Colonic mucosa (tissue), 4 donors: ENCODE results near the gene MYBL2. TPM values are rescaled to one million over a fixed set of nuclear protein-coding genes. Genes with fewer than 3 reads are reported as not detected.

Experiments used
- DNase-seq: peaks from one replicate; pipeline ENCODE4 v3.0.0-alpha.2; 2020
- H3K27ac ChIP-seq: fragments of 200-600 bp; one replicate; pipeline ENCODE4 v1.8.0; 2021
- H3K27me3 ChIP-seq: fragments of 200-600 bp; one replicate; pipeline ENCODE4 v1.8.0; 2021
- H3K36me3 ChIP-seq: fragments of 200-600 bp; one replicate; pipeline ENCODE4 v1.8.0; 2021
- H3K4me1 ChIP-seq: fragments of 200-600 bp; one replicate; pipeline ENCODE4 v1.8.0; 2021; ENCODE audit warnings: mild to moderate bottlenecking
- H3K4me3 ChIP-seq: fragments of 200-600 bp; one replicate; pipeline ENCODE4 v1.8.0; 2021
- H3K9ac ChIP-seq, 2 donors: one replicate each; pipeline ENCODE4 v1.7.0; 2013; ENCODE audit warnings: control low read depth in 2 of 2, low read depth in 2 of 2, low read length in 2 of 2
- H3K9me3 ChIP-seq: fragments of 200-600 bp; one replicate; pipeline ENCODE4 v1.8.0; 2021
- intact Hi-C: fragments of 100-400 bp; cut with DNase I; formaldehyde crosslinking; loops from one replicate; pipeline ENCODE4 v1.14.1; 2022
- total RNA-seq, 2 donors: library from RNA; stranded (reverse); fragmentation: NEBNext Ultra II Directional in 1 of 2; extraction: Animal tissue kit (Norgen Biotek cat#: 25700) in 1 of 2; gene quantifications; one replicate each; pipeline ENCODE4 v1.2.1, GENCODE V29; 2021
- TF ChIP-seq, protein P1 (sequence below): fragments of 200-600 bp; IDR thresholded peaks from one replicate; pipeline ENCODE4 v1.8.0; 2022; ENCODE audit warnings: antibody characterized with exemption, mild to moderate bottlenecking
- donor health status: healthy.
- donor health status: DM: no; HTN: no; CAD: no.
- donor health status: DM: no; HTN: no; CAD: no.

The MYBL2 gene
- total RNA-seq, 2 donors from 2014 or later: 15.1 to 71.1 TPM

DNA sequence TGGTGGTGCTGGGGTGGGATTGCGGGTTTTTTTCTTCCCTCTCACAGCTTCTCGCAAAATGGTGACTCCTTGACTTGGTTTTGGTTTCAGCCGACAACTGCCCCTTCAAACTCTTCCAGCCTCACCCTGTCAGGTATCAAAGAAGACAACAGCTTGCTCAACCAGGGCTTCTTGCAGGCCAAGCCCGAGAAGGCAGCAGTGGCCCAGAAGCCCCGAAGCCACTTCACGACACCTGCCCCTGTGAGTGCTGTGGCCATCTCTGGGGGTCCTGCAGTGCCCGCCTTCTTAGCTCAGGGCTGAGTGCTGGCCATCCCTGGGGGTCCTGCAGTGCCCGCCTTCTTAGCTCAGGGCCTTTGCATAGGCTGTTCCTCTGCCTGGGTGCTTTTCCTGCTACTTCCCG is 48.1 kb downstream of the MYBL2 start:
- H3K4me1 ChIP-seq: no peaks in the 10 kb centered on the region
- H3K4me3 ChIP-seq: no peak overlapping the region
- TF ChIP-seq, protein P1, sequence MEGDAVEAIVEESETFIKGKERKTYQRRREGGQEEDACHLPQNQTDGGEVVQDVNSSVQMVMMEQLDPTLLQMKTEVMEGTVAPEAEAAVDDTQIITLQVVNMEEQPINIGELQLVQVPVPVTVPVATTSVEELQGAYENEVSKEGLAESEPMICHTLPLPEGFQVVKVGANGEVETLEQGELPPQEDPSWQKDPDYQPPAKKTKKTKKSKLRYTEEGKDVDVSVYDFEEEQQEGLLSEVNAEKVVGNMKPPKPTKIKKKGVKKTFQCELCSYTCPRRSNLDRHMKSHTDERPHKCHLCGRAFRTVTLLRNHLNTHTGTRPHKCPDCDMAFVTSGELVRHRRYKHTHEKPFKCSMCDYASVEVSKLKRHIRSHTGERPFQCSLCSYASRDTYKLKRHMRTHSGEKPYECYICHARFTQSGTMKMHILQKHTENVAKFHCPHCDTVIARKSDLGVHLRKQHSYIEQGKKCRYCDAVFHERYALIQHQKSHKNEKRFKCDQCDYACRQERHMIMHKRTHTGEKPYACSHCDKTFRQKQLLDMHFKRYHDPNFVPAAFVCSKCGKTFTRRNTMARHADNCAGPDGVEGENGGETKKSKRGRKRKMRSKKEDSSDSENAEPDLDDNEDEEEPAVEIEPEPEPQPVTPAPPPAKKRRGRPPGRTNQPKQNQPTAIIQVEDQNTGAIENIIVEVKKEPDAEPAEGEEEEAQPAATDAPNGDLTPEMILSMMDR: no peak
- no peak overlapping the region for H3K27ac ChIP-seq
- no peaks in the 10 kb centered on the region for H3K27me3 ChIP-seq
- DNase-seq: no peak
- H3K9me3 ChIP-seq: no peaks in the 10 kb centered on the region
- H3K36me3 ChIP-seq: no peaks in the 10 kb centered on the region
- no peak overlapping the region for H3K9ac ChIP-seq
- intact Hi-C loops: no loop called here

DNA sequence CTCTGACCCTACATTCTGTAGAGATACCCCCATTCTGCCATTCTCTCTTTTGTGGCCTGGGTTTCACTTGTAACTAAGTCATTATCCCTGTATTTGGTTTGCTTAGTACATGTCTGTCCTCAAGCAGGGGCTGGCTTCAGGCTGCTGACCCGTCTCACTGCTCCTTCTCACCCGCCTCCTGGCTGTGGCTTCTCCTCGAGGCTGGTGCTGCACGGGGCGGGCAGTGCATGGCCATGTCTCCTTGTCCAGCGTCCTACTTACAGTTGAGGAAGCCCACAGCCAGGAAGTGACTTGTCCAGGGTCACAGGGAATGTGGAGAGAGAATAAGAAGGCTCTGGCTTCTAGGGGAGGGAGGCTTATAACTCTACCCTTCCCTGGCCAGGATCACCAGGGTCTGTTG is 48.6 kb downstream of the MYBL2 start:
- H3K4me1 ChIP-seq: no peaks in the 10 kb centered on the region

DNA sequence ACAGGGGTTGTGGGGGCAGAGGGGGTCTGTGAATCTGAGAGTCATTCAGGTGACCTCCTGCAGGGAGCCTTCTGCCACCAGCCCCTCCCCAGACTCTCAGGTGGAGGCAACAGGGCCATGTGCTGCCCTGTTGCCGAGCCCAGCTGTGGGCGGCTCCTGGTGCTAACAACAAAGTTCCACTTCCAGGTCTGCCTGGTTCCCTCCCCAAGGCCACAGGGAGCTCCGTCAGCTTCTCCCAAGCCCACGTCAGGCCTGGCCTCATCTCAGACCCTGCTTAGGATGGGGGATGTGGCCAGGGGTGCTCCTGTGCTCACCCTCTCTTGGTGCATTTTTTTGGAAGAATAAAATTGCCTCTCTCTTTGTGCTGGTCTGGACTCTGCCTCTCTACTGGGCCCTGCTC is 49.2 kb downstream of the MYBL2 start:
- Histone ChIP-seq H3K9ac (no peak overlapping the region), H3K27me3 (no peaks in the 10 kb centered on the region), H3K4me1 (no peaks in the 10 kb centered on the region), H3K9me3 (no peaks in the 10 kb centered on the region), H3K4me3 (no peak overlapping the region), H3K36me3 (no peaks in the 10 kb centered on the region), H3K27ac (no peak overlapping the region)
- intact Hi-C loops: no loop called here
- TF ChIP-seq, protein P1: no peak
- no peak for DNase-seq

More for the DNA sequence above, 48.6 kb downstream of the MYBL2 start:
- TF ChIP-seq, protein P1: no peak
- intact Hi-C loops: no loop called here
- Histone ChIP-seq H3K9ac (no peak overlapping the region), H3K9me3 (no peaks in the 10 kb centered on the region), H3K27ac (no peak overlapping the region), H3K36me3 (no peaks in the 10 kb centered on the region), H3K4me3 (no peak overlapping the region), H3K27me3 (no peaks in the 10 kb centered on the region)
- no peak for DNase-seq

DNA sequence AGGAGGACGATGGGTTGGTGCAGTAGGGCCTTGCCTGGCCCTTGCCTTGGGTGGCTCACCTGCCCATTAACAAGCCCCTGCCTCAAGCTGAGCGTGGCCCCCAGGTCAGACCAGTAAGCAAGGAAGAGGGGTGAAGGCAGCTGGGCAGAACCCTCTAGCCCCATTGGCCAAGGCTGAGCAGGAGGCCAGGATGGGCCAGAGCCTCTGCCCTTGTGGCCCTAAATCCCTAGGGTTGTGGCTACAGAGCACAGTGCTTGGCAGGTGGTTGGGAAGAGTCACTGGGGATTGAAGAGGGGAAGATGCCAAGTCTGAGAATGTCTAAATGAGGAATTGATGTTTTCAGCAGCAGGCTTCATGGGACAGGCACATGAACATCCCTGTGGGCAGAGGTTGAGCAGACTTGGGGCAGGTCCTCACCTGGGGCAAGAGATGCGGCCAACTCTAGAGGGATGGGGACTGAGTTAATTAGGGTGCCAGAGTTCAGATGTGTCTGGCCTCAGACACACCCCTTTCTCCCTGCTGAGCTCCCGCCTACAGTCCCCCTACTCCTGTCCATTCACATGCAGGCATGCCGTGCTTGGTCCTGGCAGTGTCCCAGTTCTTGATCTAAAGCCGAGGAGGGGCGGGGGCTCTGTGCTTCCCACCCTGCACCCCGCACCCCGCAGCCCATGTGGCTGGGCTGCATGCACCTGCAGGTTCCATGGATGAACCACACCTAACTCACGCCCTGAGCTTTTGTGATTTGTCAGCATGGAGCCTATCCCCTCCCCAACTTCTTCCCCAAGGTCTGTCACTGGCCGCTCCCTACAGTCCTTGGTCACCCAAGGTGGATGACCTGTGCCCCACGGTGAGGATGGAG is 50.1 kb downstream of the MYBL2 start:
- intact Hi-C loops: no loop called here
- Histone ChIP-seq H3K36me3 (no peaks in the 10 kb centered on the region), H3K9ac (no peak overlapping the region), H3K9me3 (no peaks in the 10 kb centered on the region), H3K27me3 (no peaks in the 10 kb centered on the region), H3K4me1 (no peaks in the 10 kb centered on the region), H3K27ac (no peak overlapping the region), H3K4me3 (no peak overlapping the region)
- TF ChIP-seq, protein P1: no peak
- DNase-seq: no peak

DNA sequence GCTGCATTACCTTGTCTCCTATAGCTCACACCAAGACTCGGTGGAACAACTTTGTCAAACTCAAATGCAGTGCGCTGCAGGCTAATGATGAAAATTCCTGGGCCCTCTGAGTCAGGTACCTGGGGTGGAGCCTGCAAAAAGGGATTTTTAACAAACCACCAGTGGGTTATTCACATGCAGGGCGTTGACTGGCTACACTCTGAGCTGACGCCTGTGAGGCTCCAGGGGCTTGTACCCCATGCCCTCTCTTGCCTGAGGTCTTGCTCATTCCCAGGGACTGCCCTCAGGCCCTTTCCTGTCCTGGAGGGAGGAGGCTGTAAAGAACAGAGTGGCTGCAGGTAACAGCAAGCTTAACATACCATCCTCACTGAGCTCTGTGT is 50.7 kb downstream of the MYBL2 start:
- Histone ChIP-seq H3K4me3 (no peak overlapping the region), H3K27ac (no peak overlapping the region), H3K27me3 (no peaks in the 10 kb centered on the region), H3K4me1 (no peaks in the 10 kb centered on the region), H3K36me3 (no peaks in the 10 kb centered on the region), H3K9me3 (no peaks in the 10 kb centered on the region), H3K9ac (no peak overlapping the region)
- DNase-seq: no peak
- intact Hi-C loops: no loop called here
- TF ChIP-seq, protein P1: no peak
